ENCODE results near the gene TGFA.
A peak's percentile ranks its signal among the peaks of the same experiment; 100 is the strongest.

TGFA gene

GRCh38 chr2:70556608-70557007 is 3.0 kb upstream of the TGFA start:
- in situ Hi-C loops (cut with HindIII; ENCODE audit: low sequenced_read_pairs), result no loop called here
- DNase-seq (ENCODE audit: low read depth, low spot score), result no peak
- H3K4me3 ChIP-seq (ENCODE audit: low read depth, low read length), result no peak overlapping the region
- TF ChIP-seq CTCF (IDR thresholded peaks at IDR 0.05; ENCODE audit: low read depth, low read length), result no peak

- no peak for DNase-seq (ENCODE audit: low read depth, low spot score)
- peak overlapping the region; percentile 12 for H3K4me3 ChIP-seq (ENCODE audit: low read depth, low read length)
- no peak for TF ChIP-seq CTCF (IDR thresholded peaks at IDR 0.05; ENCODE audit: low read depth, low read length)
- in situ Hi-C loops (cut with HindIII; ENCODE audit: low sequenced_read_pairs), result no loop called here
These were observed 789 bp upstream of the TGFA start for GRCh38 chr2:70554338-70554892.

- peak overlapping the region; percentile 33 for H3K4me3 ChIP-seq (ENCODE audit: low read depth, low read length)
- in situ Hi-C loops (cut with HindIII; ENCODE audit: low sequenced_read_pairs), result no loop called here
- no peak for DNase-seq (ENCODE audit: low read depth, low spot score)
- no peak for TF ChIP-seq CTCF (IDR thresholded peaks at IDR 0.05; ENCODE audit: low read depth, low read length)
These were observed 367 bp downstream of the TGFA start for GRCh38 chr2:70553334-70553583.

GRCh38 chr2:70552501-70553333 is 909 bp downstream of the TGFA start:
- in situ Hi-C loops (cut with HindIII; ENCODE audit: low sequenced_read_pairs), result no loop called here
- TF ChIP-seq CTCF (IDR thresholded peaks at IDR 0.05; ENCODE audit: low read depth, low read length), result no peak
- DNase-seq (ENCODE audit: low read depth, low spot score), result no peak
- H3K4me3 ChIP-seq (ENCODE audit: low read depth, low read length), result no peak overlapping the region

GRCh38 chr2:70551167-70551566 is 2.5 kb downstream of the TGFA start:
- no peak for TF ChIP-seq CTCF (IDR thresholded peaks at IDR 0.05; ENCODE audit: low read depth, low read length)
- DNase-seq (ENCODE audit: low read depth, low spot score), result no peak
- in situ Hi-C loops (cut with HindIII; ENCODE audit: low sequenced_read_pairs), result no loop called here
- H3K4me3 ChIP-seq (ENCODE audit: low read depth, low read length), result no peak overlapping the region

GRCh38 chr2:70549962-70550361 is 3.7 kb downstream of the TGFA start:
- in situ Hi-C loops (cut with HindIII; ENCODE audit: low sequenced_read_pairs), result no loop called here
- H3K4me3 ChIP-seq (ENCODE audit: low read depth, low read length), result no peak overlapping the region
- no peak for TF ChIP-seq CTCF (IDR thresholded peaks at IDR 0.05; ENCODE audit: low read depth, low read length)
- no peak for DNase-seq (ENCODE audit: low read depth, low spot score)

Data from astrocyte of the spinal cord (primary cell).